Islet precursor cell (in vitro differentiated cells): ENCODE measurements around the gene SLC4A1.
"Not testable (repeated sequence)": the region's sequence is repeated elsewhere in the genome, so short reads cannot be mapped to it uniquely, and the experiment has no call there.

Experiments used
- DNase-seq: peaks from one replicate; pipeline ENCODE4 v3.0.0-alpha.2; 2018

Gene SLC4A1

GRCh38 chr17:44255915-44256314 lies 12.0 kb downstream of the SLC4A1 start:
- no peak for DNase-seq

- no peak for DNase-seq
Measured at GRCh38 chr17:44254361-44255095, 13.4 kb downstream of the SLC4A1 start.

GRCh38 chr17:44253006-44253405 lies 14.9 kb downstream of the SLC4A1 start:
- DNase-seq = no peak

- no peak for DNase-seq
Measured at GRCh38 chr17:44251062-44251461, 16.9 kb downstream of the SLC4A1 start.

- no peak for DNase-seq
Measured at GRCh38 chr17:44249501-44250246, 18.3 kb downstream of the SLC4A1 start.

GRCh38 chr17:44247876-44248736 lies 19.8 kb downstream of the SLC4A1 start:
- no peak for DNase-seq

- DNase-seq = no peak
Measured at GRCh38 chr17:44247440-44247841, 20.5 kb downstream of the SLC4A1 start.

GRCh38 chr17:44241106-44241624 lies 26.8 kb downstream of the SLC4A1 start:
- no peak for DNase-seq

- DNase-seq = not testable (repeated sequence)
Measured at GRCh38 chr17:44237886-44238285, 30.0 kb downstream of the SLC4A1 start.

GRCh38 chr17:44236444-44236991 lies 31.4 kb downstream of the SLC4A1 start:
- DNase-seq = no peak

GRCh38 chr17:44235583-44235936 lies 32.4 kb downstream of the SLC4A1 start:
- DNase-seq = peak; percentile 63

GRCh38 chr17:44233582-44233981 lies 34.4 kb downstream of the SLC4A1 start:
- DNase-seq = no peak

- no peak for DNase-seq
Measured at GRCh38 chr17:44232061-44232460, 35.9 kb downstream of the SLC4A1 start.

- DNase-seq = no peak
Measured at GRCh38 chr17:44230140-44230539, 37.8 kb downstream of the SLC4A1 start.

GRCh38 chr17:44229090-44229489 lies 38.8 kb downstream of the SLC4A1 start:
- no peak for DNase-seq

- no peak for DNase-seq
Measured at GRCh38 chr17:44223541-44224071, 44.3 kb downstream of the SLC4A1 start.

GRCh38 chr17:44222112-44222869 lies 45.6 kb downstream of the SLC4A1 start:
- peak; percentile 88 for DNase-seq

GRCh38 chr17:44221862-44222111 lies 46.1 kb downstream of the SLC4A1 start:
- DNase-seq = no peak

- DNase-seq = peak; percentile 95
Measured at GRCh38 chr17:44221084-44221861, 46.7 kb downstream of the SLC4A1 start.

- DNase-seq = no peak
Measured at GRCh38 chr17:44220213-44221083, 47.5 kb downstream of the SLC4A1 start.
